NCI-H526 (cell line): ENCODE data around the gene NRK.
"Not testable (repeated sequence)": the region's sequence is repeated elsewhere in the genome, so short reads cannot be mapped to it uniquely, and the experiment has no call there.

Experiments used
- DNase-seq, 2 experiments: peaks; one replicate each; lab custom pipeline; 2025; lab: John Stamatoyannopoulos, UW

NRK gene, protein sequence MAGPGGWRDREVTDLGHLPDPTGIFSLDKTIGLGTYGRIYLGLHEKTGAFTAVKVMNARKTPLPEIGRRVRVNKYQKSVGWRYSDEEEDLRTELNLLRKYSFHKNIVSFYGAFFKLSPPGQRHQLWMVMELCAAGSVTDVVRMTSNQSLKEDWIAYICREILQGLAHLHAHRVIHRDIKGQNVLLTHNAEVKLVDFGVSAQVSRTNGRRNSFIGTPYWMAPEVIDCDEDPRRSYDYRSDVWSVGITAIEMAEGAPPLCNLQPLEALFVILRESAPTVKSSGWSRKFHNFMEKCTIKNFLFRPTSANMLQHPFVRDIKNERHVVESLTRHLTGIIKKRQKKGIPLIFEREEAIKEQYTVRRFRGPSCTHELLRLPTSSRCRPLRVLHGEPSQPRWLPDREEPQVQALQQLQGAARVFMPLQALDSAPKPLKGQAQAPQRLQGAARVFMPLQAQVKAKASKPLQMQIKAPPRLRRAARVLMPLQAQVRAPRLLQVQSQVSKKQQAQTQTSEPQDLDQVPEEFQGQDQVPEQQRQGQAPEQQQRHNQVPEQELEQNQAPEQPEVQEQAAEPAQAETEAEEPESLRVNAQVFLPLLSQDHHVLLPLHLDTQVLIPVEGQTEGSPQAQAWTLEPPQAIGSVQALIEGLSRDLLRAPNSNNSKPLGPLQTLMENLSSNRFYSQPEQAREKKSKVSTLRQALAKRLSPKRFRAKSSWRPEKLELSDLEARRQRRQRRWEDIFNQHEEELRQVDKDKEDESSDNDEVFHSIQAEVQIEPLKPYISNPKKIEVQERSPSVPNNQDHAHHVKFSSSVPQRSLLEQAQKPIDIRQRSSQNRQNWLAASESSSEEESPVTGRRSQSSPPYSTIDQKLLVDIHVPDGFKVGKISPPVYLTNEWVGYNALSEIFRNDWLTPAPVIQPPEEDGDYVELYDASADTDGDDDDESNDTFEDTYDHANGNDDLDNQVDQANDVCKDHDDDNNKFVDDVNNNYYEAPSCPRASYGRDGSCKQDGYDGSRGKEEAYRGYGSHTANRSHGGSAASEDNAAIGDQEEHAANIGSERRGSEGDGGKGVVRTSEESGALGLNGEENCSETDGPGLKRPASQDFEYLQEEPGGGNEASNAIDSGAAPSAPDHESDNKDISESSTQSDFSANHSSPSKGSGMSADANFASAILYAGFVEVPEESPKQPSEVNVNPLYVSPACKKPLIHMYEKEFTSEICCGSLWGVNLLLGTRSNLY (N-terminal part only)

DNA sequence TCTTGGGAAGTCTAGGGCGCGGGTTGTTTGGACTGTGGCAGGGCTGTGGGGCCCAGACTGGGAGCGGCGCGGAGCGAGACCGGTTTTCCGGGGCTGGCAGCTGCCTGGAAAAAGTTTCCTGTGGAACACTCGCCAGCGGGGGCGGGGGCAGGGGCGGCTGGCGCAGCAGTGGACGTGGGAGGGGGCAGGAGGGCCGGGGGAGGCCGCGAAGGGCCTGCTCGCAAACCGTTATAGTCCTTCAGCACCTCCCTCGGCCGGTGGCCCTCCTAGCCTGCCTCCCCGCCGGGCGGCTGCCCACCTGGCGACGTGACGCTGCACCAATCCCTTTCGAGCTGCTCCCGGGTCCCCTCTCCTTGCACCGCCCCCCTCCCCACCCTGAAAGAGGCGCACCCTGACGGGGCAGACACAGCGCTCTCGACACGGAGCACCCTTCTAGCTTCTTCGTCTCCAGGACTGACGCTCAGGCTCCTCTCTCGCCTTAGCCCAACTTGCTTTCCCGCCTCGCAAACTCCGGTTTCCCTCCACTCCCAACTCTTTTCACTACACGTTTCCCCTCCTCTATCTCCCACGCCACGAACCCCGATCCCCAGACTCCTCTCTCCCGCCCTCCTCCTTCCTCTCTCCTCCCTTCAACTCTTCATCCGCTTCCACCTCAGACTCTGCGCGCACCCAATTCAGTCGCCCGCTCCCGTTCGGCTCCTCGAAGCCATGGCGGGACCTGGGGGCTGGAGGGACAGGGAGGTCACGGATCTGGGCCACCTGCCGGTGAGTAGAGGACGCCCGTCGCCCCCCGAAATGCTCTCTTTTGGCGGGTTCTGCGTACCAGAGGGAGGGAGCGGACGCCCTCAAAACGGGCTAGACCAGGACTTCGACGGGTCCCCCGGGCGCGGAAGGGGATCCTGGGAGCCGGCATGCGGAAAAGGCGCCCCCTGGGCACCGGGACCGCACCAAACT, at the start of gene NRK:
NRK (plus strand) TSS at position 402 of the 954 bp plus-strand sequence; CDS start at position 709, 307 bp downstream.
- DNase-seq: peak in 1 of 2 experiments; percentile 35

DNA sequence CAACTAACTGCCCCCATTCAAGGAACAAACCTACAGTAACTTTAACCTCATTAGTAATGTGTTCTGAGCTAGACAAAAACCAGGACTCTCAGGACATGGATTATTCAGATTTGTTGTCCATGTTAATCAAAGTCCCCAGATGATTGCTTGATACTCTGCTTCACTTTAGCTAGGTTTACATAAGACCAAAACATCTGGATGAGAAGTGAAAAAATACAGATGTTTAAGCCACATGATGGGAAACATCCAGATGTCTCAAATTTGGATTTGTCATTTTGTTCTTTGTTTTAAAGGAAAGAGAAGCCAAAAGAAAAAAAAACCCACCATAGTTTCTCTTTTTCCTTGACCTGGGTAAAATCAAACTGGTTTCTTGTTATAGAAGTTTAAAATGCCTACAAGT, 48.5 kb upstream of the NRK start:
- no peak for DNase-seq

DNA sequence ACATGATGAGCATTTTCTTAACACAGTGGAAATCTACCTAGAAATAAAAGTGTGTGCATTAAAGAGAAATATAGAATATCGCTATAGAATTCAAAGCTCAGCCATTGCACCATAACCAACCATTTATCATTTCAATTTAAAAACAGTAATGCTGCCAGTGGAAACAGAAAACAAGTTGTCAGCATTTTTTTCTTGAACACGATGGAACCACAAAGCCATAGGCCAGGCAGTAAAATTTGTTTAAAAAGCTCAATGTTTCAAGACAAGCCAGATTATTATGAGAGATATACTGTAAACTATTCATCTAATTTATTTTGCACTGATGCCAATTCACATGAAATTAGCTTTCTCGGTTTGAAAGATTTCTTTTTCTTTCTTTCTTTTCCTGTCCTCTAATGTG, 46.7 kb upstream of the NRK start:
- no peak for DNase-seq

DNA sequence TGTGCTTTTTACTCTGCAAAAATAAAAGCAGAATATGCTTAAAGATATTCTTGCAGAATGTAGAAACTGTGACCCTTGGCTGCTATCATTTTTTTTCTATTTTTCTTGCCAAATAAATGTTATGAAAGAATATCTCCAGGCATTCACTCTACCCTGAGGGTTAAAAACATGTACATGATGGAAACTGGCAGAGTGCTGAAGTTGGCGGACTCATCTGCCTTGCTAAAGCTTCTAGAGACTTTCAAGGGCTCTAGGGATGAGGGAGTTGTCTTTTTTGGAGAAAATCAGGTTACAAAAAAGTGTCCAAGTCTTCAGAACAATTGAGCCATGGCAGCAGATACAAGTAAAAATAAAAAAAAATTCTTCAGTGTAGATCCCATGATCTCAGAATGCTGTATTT, 40.5 kb upstream of the NRK start:
- DNase-seq: no peak

DNA sequence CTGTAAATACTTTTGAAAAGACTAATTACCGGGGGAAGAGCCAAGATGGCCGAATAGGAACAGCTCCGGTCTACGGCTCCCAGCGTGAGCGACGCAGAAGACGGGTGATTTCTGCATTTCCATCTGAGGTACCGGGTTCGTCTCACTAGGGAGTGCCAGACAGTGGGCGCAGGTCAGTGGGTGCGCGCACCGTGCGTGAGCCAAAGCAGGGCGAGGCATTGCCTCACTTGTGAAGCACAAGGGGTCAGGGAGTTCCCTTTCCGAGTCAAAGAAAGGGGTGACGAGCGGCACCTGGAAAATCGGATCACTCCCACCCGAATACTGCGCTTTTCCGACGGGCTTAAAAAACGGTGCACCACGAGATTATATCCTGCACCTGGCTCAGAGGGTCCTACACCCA, 25.5 kb upstream of the NRK start:
- DNase-seq: peak in 1 of 2 experiments; percentile 3

DNA sequence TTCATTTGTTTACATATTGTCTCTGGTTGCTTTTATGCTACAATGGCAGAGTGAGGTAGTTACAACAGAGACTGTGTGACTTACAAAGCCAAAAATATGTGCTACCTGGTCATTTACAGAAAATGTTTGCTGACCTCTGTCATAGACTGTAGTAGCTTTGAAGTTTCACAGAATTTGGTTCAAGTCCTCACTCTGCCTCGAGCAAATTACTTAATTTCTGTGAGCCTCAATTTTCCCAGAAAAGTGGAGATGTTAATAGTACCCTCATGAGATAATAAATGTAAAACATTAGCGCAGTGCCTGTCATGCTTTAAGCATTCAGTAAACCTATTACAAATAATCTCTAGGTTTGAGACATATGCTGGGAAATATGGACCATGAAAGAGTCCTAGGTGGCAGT, 18.4 kb upstream of the NRK start:
- DNase-seq: no peak

DNA sequence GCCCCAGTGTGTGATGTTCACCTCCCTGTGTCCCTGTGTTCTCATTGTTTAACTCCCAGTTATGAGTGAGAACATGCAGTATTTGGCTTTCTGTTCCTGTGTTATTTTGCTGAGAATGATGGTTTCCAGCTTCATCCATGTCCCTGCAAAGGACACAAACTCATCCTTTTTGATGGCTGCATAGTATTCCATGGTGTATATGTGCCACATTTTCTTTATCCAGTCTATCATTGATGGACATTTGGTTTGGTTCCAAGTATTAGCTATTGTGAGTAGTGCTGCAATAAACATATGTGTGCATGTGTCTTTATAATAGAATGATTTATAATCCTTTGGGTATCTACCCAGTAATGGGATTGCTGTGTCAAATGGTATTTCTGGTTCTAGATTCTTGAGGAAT, 16.7 kb upstream of the NRK start:
- not testable (repeated sequence) for DNase-seq

DNA sequence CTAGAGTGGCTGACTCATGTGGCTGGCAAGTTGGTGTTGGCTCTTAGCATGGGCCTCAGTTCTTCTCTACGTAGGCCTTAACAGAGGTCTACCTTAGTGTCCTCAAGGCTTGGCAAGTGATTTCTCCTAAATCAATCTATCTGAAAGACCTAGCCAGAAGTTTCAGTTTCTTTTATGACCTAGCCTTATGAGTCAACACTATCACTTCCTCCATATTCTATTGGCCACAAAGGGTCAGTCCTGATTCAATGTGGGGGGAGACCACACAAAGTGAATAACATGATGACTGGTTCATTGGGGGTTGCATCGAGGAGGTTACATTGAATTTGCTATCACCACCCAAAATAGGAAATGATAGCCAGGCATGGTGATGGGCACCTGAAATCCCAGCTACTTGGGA, 5.8 kb upstream of the NRK start:
- DNase-seq: no peak

DNA sequence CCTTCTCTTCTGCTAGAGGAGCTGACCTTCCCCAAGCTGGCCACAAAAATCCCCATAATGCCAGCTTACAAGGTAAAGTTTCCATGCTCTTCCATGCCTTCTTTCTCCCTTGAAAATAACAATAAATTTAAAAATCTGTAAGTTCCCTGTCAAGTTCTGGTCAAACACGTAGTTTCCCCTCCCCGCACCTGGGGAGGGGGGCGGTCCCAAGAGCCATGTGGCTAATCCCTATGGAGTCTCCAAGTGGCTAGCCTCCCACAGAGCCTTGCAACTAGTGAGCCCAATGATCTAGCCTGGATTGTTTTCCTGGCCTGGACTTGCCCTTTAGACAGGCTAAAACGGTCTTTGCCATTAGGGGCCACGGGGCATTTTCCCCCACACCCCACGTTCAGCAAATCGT, 2.1 kb upstream of the NRK start:
- DNase-seq: no peak

DNA sequence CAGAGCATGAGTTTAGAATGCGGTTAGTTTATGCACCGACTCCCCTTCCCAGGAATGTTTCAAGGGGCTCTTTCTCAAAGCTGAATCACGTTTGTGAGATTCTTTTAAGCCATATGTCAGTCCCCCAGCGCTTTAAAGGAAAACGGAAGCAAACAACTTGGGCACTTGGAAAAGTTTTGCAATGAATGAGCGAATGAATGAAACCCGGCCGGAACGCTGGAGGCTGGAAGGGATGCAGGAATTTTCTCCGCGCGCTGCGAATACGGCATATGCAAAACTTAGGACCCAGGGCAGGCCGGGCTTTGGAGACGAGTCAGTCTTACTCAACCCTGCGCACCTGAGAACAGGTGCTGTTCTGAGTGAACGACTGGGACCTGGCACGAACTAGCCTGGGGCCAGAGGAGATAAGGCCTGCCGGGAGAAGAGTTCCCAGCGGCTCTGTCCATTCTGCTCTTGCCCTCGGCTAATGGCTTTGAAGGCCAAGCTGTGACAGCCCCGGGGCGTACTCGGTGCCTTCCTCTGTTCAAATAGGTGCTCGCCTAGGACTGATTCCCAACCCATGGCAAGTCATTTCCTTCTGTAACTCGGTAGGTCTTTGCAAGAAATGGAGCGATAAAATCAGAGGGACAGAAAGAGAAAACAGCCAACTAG, 743 bp upstream of the NRK start:
- peak; percentile 73 to 87 for DNase-seq

DNA sequence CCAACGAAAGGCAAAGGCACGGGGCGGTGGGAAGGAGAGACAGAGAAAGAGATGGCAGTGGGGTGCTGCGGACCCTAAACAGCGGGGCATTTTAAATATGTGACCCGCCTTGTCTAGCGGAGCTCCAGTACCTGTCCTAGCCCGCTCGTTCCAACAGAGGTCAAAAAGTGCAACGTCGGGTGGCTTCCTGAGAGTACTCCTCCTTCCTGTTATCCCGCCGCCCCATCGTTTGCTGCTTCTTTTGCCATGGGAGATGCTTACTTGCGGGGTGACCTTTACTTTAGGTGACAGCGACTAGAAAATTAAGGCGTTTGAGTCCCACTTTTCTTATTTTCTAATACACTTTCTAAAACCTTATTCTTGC, 735 bp downstream of the NRK start:
- peak in 1 of 2 experiments; percentile 24 for DNase-seq

DNA sequence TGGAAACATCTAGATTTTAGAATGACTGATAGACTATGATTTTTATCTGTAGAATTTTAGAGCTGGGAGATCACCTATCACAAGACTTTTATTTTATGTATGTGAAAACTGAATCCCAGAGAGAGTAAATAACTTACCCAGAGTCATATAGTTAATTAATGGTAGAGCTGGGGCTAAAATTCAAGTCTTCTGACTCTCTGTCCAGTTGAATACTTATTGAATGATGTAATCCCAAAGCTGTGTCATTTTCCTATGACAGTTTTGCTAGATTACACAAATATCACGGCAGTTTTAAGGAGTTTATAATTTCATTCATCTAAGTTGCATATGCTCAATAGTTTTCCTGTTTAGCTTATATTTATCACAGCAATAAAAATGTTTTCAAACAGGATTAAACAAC, 6.7 kb downstream of the NRK start:
- DNase-seq: no peak

DNA sequence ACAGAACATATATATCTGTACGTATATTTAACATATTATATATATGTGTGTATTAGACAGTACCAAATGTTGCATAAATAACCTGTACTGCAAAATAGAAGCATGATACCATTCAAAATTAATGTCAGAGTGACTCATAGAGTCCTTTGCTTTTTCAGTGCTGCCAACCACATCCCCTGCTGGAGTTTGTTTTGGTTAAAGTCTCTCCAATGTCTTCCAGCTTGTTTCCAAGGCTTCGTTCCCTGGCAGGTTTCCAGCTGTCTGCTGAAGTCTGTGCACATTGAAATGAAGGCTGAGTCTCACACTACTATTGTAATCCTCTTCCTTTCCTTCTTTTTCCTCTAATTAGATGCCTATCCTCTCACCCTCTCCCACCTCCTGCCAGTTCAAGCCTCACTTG, 14.9 kb downstream of the NRK start:
- peak in 1 of 2 experiments; percentile 2 for DNase-seq

DNA sequence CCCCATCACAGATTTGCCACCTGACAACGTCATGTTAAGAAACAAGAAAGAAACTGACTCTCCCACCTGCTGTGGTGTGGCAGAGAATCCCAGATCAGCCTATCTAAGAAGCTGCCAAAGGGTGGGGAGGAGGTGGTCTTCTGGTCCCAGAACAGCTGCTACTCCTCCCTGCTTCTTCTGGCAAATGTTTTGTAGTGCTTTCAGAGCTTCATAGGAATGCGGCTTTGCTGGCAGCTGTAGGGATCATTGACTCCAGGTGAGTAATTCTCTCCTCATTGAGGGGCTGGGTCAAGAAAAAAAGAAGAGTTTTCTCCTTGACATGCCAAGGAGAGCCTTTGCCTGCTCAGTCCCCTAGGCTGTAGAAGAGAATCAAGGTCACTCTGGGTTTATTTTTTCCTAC, 23.3 kb downstream of the NRK start:
- DNase-seq: no peak

DNA sequence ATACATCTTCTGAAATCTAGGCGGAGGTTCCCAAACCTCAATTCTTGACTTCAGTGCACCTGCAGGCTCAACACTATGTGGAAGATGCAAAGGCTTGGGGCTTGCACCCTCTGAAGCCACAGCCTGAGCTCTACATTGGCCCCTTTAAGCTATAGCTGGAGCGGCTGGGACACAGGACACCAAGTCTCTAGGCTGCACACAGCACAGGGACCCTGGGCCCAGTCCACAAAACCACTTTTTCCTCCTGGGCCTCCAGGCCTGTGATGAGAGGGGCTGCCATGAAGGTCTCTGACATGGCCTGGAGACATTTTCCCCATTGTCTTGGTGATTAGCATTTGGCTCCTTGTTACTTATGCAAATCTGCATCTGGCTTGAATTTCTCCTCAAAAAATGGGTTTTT, 27.8 kb downstream of the NRK start:
- not testable (repeated sequence) for DNase-seq

DNA sequence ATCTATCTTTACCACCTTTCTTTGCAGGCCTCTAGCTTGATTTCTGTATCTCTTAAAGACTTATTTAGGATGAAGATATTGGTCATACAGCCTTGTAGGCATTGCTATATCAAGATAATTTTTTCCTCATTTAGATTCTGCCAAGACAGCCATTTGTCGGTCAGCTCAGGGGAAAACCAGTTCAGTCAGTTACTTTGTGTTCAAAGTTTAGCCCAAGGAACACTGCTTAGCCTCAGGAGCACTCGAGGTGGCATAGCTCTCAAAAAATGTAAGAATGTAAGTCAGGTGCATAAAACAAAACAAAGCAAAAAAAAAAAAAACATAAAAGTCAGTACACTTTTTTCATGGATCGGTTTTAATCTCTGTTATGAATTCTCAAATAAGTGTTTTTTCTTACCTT, 43.4 kb downstream of the NRK start:
- DNase-seq: no peak

DNA sequence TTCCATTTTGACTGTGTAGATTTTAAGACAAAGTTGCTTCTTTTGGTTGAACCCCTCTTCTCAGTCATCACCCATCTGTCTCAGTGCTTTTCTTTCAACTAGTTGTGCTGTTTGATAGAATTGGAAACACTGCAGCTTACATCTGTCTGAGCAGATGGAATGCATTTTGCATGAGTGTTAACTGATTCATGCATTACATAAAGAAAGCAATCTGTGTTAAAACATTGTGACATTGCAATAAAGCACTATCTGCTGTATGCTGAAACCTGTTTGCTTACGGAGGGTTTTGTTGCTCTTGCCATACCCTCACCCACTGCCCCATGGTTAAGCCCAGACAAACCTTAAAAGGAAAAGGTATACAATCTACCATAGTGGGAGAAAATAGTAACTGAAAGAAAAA, 47.4 kb downstream of the NRK start:
- DNase-seq: no peak

DNA sequence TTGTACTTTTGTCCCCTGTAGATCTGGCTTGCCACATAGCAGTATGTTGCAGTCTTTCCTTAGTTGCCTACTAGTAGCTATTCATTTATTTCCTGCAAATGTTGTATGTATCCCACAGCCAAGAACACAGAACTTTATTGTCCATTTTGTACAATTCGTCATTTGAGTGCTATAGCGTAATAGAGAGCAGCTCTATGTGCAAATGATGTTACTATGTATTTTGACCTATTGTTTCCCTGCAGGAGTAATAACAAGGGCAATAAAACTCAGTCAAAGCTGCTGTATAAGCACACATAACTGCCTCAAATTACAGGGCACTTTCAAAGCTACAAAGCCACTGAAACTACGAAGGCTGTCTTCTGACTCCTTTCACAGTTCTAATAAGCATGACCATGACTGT, 48.1 kb downstream of the NRK start:
- DNase-seq: peak in 1 of 2 experiments; percentile 2

DNA sequence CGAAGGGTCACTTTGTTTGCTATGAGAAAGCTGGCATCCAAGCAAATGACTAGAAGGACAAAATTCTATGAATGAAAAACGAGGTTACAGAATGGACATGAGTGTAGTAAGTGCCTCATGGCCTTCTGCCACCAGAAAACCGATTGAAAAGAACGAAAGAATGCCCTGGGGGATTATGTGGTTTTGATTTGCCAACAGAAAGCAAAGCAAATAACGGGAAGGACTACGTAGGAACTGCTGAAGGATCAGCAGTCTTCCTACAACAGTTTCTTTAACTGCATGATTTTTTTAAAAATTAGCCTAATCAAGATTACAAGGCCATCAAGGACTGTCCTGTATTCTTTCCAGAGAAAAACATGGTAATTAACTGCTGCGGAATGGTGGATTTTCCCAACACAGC, 50.6 kb downstream of the NRK start:
- no peak for DNase-seq

DNA sequence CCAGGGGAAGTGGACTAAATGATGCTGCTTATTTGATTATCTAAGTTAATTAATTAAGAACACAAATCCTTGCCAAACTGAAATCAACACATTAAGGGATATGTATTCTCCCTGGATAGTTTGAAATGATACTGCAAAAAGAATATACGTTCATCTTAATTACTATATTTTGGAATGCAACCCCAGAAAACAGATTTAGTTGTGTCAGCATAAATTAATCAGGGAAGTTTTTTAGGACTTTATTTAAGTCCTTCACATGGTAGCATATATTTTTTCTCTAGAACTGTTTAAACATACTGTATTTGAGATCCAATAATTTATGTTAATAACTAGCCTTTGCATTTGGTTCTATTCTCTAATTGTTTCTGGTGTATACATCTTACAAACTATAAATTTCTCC, 52.5 kb downstream of the NRK start:
- DNase-seq: no peak

DNA sequence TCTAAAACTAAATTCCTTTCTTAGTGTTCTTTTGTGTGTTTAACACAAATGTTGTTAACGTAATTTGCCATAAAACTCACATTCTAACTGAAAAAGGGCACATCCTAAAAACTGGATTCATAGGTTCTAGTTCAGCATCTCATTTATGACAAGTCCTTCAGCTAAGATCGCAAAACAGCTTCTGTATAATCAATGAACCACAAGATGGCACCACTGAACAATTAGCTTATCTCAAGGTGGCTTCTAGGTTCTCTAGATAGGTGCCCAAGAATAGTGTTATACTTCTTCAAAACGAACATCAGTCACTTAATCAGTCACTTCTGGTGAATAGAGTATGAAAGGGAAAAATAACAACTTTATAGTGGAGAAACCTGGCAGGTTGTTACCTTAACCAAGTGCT, 54.3 kb downstream of the NRK start:
- DNase-seq: peak in 1 of 2 experiments; percentile 35
